GM21619 (cell line): ENCODE data around the gene PXDN.

Experiments
- ATAC-seq: cut with Tn5 transposase; IDR thresholded peaks from one replicate; pipeline ENCODE4 v1.9.1; 2021; ENCODE audit not compliant: unreplicated experiment

PXDN gene

GRCh38 chr2:1617425-1618021 is 126.8 kb downstream of the PXDN start:
- ATAC-seq = no peak

DNA sequence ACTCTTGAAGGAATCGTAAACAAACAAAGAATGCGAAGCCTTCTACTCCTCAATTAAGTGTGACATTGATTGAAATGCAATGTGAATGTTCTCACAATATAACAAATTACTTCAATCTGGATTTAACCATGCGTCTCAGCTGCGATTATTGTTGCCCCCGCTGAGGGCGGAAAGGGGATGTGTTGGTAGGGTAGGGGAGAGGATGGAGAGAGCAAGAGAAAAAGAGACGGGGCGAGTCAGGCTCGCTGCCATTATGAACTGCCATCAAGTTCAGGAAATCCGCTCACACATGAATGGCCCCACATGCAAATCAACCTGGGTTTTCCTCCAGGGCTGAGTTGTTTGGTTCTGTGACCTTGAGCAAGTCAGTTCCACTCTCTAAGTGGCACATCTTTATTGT is 129.8 kb downstream of the PXDN start:
- ATAC-seq = peak; percentile 54

DNA sequence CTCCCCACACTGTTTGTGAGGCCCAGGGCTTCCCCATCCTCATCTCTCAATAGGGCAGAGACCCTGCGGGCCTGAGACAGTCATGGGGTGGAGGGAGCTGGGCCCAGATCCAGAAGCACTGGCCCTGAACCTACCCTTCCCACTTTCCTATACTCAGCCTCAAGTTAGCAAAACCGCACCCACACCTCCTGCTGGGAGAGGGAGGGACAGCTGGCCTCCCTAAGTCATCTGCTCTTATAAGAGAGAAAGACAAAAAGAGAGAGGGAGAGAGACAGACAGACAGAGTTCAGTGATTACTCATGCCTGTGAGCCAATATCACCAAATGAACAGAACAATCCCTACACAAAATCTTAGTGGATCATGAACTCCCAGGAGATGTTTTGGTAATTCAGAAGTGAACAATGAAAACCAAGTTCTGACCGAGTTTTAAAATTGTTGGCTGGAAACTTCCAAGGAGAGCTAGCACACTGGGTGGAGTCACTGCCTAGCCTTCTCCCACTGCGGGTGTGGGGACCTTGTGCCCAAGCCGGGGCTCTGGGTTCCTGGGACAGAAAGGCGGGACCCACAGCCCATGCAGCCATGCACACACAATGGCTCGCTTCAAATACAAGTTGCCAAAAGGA is 130.5 kb downstream of the PXDN start:
- no peak for ATAC-seq

DNA sequence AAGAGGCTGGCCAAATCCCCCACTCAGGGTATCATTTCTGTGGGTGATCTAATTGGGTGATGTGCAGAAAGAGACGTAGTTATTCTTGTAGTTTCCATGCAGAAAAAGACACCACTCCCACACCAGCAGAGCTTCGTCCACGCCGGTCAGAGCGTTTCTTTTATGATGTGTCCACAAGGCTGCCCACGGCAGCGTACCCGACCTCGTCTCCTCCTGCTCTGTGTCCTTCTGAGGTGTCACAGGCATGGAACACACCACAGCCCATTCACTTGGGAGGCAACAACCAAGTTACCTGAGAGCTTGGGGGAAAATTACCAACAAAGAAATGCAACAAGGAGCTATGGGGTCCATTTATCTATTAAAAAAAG is 131.3 kb downstream of the PXDN start:
- ATAC-seq = no peak

DNA sequence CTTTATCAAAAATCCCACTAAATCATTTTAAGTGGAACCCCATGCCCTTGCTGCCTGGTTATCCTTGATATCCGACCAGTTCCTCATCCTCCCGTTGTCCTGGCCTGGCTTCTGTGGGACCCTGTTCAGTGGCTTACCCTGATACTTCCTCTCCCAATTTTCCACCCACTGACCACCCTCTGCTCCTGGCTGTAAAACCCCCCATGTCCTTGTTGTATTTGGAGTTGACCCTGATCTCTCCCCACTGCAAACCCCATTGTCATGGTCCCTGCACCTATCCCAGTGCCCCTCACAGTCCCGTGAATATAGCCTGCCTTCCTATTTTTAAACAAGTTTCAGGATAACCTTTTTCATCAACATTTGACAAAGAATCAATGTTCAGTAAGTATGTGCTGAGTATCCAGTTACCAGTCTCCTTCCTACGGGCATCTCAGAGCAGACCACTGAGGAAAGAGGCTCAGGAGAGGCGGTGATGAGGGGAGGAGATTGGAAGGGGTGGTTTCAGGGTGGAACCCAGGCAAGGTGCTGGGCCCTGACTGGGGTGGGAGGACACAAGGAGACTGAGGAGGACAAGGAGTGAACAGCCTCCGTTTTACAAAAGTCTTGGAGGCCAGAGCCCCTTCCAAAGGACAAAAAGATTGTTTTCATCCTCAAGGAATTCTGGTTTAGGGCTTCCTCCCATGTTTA is 131.8 kb downstream of the PXDN start:
- no peak for ATAC-seq

GRCh38 chr2:1611886-1612285 is 132.4 kb downstream of the PXDN start:
- no peak for ATAC-seq

GRCh38 chr2:1610096-1610485 is 134.2 kb downstream of the PXDN start:
- ATAC-seq = no peak

- ATAC-seq = no peak
Observed at GRCh38 chr2:1609485-1610095, 134.7 kb downstream of the PXDN start.

- no peak for ATAC-seq
Observed at GRCh38 chr2:1609040-1609439, 135.3 kb downstream of the PXDN start.

DNA sequence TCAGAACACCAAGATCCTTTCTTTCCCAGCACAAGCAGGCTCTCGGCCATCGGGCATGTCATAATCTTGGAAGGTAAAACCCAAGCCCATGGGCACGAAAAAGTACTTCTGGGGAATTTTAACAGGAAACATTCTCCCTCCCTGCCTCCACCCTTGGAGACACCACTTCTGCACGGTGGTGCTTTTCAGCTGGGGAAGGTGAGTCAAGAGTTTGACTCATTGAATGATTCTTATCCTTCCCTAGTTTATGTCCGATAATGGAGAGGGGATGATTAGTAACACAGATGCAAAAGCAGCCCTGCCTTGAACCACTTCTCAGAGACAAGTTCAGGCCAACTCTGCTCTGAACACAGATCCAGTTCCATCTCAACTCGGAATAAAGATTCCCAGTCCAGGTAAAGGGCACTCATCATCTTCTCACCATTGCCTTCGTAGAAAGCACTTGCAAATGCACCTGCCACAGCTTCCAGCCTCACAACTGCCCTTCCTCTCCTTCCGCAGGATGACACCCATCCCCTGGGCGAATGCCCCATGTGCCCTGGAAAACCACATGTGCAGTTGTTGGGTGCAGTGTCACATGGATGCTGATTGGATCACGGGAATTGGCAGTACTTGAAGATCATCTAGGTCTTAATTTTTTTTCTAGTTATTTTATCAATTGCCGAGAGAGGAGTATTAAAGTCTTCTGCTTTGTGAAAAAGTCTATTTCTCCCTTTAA is 136.2 kb downstream of the PXDN start:
- ATAC-seq = no peak

- ATAC-seq = no peak
Observed at GRCh38 chr2:1607236-1607920, 136.9 kb downstream of the PXDN start.

DNA sequence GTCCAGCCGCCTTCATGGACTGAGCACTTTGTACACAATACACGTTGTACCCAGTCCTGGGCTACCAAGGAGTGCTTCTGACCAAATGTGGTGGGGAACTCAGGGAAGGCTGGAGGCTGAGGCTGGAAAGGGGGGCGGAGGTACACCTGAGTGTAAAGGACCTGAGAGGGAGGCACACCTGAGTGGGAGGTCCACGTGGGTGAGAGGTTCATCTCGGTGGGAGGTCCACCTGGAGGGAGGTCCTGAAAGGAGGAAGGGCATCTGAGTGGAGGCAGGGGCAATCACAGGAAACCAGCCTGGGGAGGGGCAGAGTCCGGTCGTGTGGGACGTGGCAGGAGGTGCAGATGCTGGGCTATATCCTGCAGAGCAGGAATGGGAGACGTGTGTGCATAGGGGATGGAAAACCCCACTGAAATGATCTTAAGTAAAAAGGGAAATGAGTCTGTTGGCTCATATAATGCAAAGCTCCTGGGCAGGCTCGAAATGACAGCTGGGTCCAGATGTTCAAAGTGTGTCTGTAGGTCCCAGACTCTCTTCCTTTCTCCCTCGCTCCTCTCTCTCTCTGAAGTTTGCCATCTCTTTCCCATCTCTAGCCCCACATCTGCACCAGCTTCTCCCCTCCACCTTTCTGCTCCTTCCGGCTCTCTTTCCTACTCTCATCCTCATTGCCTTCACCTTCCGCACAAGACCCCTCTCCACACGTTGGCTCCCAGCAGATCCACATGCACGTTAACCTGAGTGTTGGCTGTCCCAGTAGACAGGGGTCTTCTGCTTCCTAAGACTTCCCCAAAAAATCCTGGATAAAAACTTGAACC is 137.7 kb downstream of the PXDN start:
- ATAC-seq = no peak

- no peak for ATAC-seq
Observed at GRCh38 chr2:1606046-1606400, 138.3 kb downstream of the PXDN start.

DNA sequence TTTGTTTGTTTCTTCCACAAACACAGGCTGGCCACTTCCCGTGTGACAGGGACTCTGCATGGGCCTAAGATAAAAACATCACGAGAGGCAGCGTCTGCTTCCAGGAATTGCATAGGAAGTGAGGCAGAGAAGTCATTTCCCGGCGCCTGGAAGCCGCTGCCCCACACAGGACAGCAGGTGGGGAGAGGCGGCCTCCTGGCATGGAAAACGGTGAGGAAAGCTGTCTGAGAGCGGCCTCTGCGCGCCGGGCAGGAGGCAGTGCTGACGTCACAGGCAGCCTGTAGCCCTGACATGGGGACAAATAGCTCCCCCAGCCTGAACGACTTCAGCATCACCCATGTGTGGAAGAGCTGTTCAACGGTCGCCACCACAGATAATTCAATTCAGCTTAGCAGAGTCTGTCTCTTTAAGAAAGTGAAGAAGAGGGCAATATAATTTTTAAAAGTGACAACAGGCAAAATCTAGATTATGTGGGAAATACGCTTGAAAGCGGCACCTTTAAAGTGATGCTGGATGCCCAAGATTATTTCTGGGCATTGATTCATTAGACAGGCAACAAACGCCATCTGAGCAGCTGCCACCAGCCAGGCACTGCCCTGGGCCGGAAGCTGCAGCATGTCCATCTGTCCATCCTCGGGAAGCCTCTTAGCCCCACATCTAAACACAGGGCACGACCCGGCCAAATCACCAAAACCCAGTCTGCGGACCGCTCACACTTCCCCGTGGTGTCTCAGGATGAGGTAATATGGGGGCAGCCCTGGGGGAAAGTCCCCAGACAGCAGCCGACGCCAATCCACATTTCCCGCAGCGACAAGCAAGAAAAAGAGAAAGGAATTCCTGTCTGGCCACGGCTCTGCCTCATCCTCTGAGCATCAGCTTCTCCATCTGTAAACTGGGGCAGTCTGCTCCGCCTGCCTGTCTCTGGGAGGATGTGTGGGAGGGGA is 138.9 kb downstream of the PXDN start:
- ATAC-seq = no peak

DNA sequence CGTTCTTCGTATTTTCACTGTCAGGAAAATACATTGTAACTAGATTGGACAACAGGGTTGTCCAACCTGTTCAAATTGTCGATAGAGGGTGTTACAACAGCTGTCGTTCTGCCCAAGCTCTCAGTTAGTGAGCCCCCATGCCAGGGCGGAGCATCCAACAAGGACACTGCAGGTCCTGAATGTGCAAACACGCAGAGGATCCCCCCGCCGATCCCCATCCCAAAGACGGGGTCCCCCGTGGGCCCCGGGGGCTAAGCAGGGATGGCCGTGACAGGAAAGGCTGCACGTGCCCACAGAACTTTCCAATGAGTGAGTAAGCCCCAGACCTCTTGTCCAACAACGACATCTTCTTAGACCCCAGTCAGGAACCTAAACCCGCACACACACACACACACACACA is 140.8 kb downstream of the PXDN start:
- ATAC-seq = no peak

DNA sequence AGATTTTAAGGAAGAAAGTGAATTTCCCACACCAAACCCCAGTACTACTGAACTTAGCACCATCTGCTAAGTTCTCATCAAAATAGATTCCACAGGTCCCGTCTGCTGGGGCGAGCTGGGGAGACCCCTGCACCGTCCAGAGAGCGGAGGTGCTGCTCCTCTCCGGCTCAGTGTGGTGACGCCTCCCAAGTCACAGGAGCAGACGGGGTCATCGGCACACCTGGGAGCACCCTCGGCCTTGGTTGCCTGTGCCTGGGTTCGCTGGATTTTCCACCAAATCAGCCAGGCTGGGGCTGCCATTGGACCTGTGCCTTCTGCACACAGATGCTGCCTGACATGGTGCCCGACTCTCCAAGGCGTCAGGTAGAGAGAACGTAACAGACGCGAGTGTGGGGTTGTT is 141.3 kb downstream of the PXDN start:
- ATAC-seq = no peak

DNA sequence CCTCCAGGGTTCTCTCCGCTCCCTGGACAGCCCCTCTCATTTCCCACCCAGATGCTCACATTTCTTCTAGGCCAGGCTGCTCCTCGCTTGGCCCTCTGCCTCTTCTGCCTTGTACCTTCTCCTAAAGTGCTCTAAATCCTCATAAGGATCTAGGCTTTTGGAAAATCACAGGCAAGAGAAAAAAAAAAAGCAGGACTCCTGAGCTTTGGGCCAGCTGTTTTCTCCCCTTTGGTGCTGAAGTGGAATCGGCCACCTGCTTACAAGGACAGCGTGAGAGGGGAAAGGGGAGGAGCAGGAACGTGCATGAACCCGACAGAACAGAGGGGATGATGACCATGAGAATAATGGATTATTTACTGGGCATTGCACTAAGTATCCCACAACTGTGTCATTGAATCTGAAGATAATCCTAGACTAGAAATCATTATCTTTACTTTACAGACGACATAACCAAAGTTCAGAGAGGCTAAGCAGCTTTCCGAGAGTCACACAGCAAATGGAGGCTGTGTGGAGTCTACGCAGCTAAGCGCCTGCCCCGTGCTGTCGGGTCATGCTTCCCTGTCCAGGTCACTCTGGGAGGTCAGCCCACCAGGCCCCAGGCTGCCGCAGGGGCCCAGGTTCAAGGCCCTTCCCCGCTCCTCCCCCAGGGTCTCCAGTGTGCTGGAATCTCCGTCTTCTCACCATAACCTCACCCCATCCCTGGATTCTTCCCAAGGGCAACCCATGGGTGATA is 141.9 kb downstream of the PXDN start:
- ATAC-seq = no peak

DNA sequence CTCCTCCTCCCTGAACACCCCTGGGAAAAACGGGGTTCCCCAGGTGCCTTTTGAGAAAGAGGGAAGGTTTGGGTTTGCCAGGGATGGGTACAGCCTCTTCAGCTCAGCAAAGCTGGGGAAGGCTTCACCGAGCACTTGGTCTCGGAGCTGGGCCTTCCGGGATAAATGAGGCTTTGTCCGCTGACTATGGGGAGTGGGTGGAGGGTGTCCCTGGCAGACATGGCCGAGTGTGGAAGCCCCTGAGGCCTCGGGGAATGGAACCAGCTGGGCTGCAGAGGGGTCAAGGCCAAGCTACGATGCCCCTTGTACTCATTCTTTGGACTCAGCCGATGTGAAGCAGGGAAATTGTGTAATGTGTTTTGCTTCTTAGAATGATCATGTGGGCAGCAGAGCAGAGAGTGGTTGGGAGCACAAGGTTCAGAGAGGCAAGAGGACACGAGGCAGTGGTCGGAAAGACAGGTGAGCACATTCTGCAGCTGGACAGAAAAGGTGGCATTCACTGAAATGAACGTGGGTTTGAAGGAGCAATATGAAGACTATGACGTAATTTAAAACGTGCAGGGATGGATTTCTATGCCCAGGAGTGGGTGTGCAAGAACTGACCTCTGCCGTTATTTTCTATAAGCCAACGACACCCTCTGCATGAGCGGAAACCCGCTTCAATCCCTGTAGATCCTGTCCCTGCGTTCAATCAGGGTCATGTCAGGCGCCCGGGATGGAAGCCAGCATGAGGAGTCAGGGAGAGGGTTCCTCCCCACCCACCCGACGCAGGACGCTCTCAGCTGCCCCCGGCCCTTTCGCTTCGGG is 142.6 kb downstream of the PXDN start:
- no peak for ATAC-seq
